ENCODE measurements around the gene CDC16.

DNA sequence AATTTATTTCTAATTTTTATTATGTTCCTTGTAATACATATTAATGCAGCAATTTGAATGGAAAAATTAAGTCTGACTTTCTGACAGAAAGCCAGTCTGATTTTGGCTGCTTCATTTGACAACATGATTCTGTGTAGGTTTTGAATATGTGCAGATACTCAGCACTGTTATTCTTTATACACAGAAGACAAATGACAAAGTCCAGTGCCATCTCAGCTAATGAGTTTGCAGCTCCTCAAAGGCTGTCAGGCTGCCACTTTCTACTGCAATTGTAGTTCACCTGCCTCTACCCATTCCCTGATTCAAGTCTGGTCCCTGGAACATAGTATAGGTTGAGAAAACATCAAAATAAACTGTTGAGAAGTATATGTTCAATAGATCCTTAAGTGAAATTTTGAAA, 76.7 kb downstream of the CDC16 start:
- TF ChIP-seq CTCF (conservative IDR thresholded peaks at IDR 0.05; ENCODE audit: low read length) (no peak), EZH2phosphoT487 (IDR thresholded peaks at IDR 0.05; ENCODE audit: borderline replicate concordance, low read depth, low read length) (no peak)
